Measurements from ENCODE around the gene ANKRD35. TPM values are rescaled to one million over a fixed set of nuclear protein-coding genes. Genes with fewer than 3 reads are reported as not detected.

ANKRD35 gene
- total and polyA plus RNA-seq, 2 experiments from 2014 or later = 3.6 to 5.6 TPM

GRCh38 chr1:145871994-145872924 lies 13.4 kb downstream of the ANKRD35 start:
- H3K36me3 Mint-ChIP-seq (ENCODE audit: low read depth) = peaks cover 4% of the 10 kb centered on the region; the same call in 1 of the 3 replicates
- Histone ChIP-seq H3K27me3 (ENCODE audit: insufficient read depth) (peaks cover 33% of the 10 kb centered on the region), H3F3A (replicated peaks; ENCODE audit: low read depth) (0 out of 2 replicates have a peak, but pooled peaks cover 7% of the 10 kb centered on the region), H3K4me3 (peak overlapping the region; percentile 66), H3K79me2 (replicated peaks; ENCODE audit: insufficient read depth) (no peaks in the 10 kb centered on the region), H2AFZ (peak overlapping the region; percentile 97), H3K27ac (ENCODE audit: low read depth) (no peak overlapping the region), H3K9me2 (ENCODE audit: insufficient read depth) (0 out of 2 replicates have a peak, but pooled peaks cover 3% of the 10 kb centered on the region), H3K4me2 (peak overlapping the region; percentile 86), H4K20me1 (replicated peaks; ENCODE audit: insufficient read depth) (no peaks in the 10 kb centered on the region), H3K4me1 (ENCODE audit: insufficient read depth) (peaks cover 16% of the 10 kb centered on the region), H3K36me3 (ENCODE audit: insufficient read depth) (no peaks in the 10 kb centered on the region)
- peak overlapping the region; percentile 75 for H3K4me3 Mint-ChIP-seq
- peaks cover 31% of the 10 kb centered on the region for H3K4me1 Mint-ChIP-seq
- H3K27me3 Mint-ChIP-seq (ENCODE audit: insufficient read depth, low read depth, poor library complexity) = peaks cover 29% of the 10 kb centered on the region
- 0 out of 3 replicates have a peak, but pooled peaks cover 4% of the 10 kb centered on the region for H3K9me3 Mint-ChIP-seq
- TF ChIP-seq CTCF (conservative IDR thresholded peaks at IDR 0.05; ENCODE audit: low read depth in 2 of 2) (0 out of 4 replicates have a peak, but pooled peaks have one; percentile 2 to 13), POLR2AphosphoS5 (IDR thresholded peaks at IDR 0.05; ENCODE audit: low read depth) (peak; percentile 38; the same call in 1 of the 2 replicates), STAT1 (IDR thresholded peaks at IDR 0.05; ENCODE audit: unreplicated experiment) (no peak), NANOG (IDR thresholded peaks at IDR 0.05; ENCODE audit: borderline replicate concordance) (no peak), ZNF331 (CRISPR knock-in tag; IDR thresholded peaks at IDR 0.05; ENCODE audit: low read depth) (no peak), CREB1 (CRISPR knock-in tag; IDR thresholded peaks at IDR 0.05; ENCODE audit: low read depth) (no peak), REST (IDR thresholded peaks at IDR 0.05; ENCODE audit: unreplicated experiment) (no peak)
- DNase-seq (ENCODE audit: low spot score) (peak; percentile 71), ATAC-seq (peak; percentile 82)
- no peak overlapping the region for H3K27ac Mint-ChIP-seq

GRCh38 chr1:145868232-145868631 lies 17.4 kb downstream of the ANKRD35 start:
- Histone ChIP-seq H3F3A (replicated peaks; ENCODE audit: low read depth) (0 out of 2 replicates have a peak, but pooled peaks cover 7% of the 10 kb centered on the region), H3K9me2 (ENCODE audit: insufficient read depth) (0 out of 2 replicates have a peak, but pooled peaks cover 3% of the 10 kb centered on the region), H2AFZ (no peak overlapping the region), H4K20me1 (replicated peaks; ENCODE audit: insufficient read depth) (no peaks in the 10 kb centered on the region), H3K36me3 (ENCODE audit: insufficient read depth) (no peaks in the 10 kb centered on the region), H3K4me3 (no peak overlapping the region), H3K27me3 (ENCODE audit: insufficient read depth) (peaks cover 20% of the 10 kb centered on the region), H3K27ac (ENCODE audit: low read depth) (no peak overlapping the region), H3K4me2 (no peak overlapping the region), H3K4me1 (ENCODE audit: insufficient read depth) (peaks cover 16% of the 10 kb centered on the region), H3K79me2 (replicated peaks; ENCODE audit: insufficient read depth) (no peaks in the 10 kb centered on the region)
- ATAC-seq (no peak), DNase-seq (ENCODE audit: low spot score) (no peak)
- Mint-ChIP-seq H3K36me3 (ENCODE audit: low read depth) (peaks cover 6% of the 10 kb centered on the region; the same call in 2 of the 3 replicates), H3K27me3 (ENCODE audit: insufficient read depth, low read depth, poor library complexity) (peaks cover 19% of the 10 kb centered on the region), H3K4me3 (no peak overlapping the region), H3K27ac (no peak overlapping the region), H3K9me3 (0 out of 3 replicates have a peak, but pooled peaks cover 4% of the 10 kb centered on the region), H3K4me1 (peaks cover 36% of the 10 kb centered on the region)
- TF ChIP-seq EZH2phosphoT487 (IDR thresholded peaks at IDR 0.05; ENCODE audit: unreplicated experiment) = no peak
- no peak for TF ChIP-seq EZH2 (IDR thresholded peaks at IDR 0.05; ENCODE audit: low read depth, unreplicated experiment)
- TF ChIP-seq CTCF (conservative IDR thresholded peaks at IDR 0.05; ENCODE audit: low read depth in 2 of 2) = no peak
- no peak for TF ChIP-seq ZNF114 (CRISPR knock-in tag; IDR thresholded peaks at IDR 0.05)
- no peak for TF ChIP-seq POLR2AphosphoS5 (IDR thresholded peaks at IDR 0.05; ENCODE audit: low read depth)
